ENCODE results near the gene TFPI. TPM values are rescaled to one million over a fixed set of nuclear protein-coding genes. Genes with fewer than 3 reads are reported as not detected.

Gene TFPI
- total RNA-seq, 1 donor from 2014 or later = 0.50 TPM

GRCh38 chr2:187453078-187453641 lies 101.1 kb downstream of the TFPI start:
- H3K27me3 Mint-ChIP-seq (ENCODE audit: low read depth) = no peaks in the 10 kb centered on the region
- no peak overlapping the region for H3K27ac Mint-ChIP-seq
- intact Hi-C loops (cut with micrococcal nuclease) = loop anchor here (5.0 to 10.0 kb wide), 2 partner anchors 278 to 591 kb away; no protein-coding TSS in a partner anchor

GRCh38 chr2:187451510-187451909 lies 102.7 kb downstream of the TFPI start:
- no peak overlapping the region for H3K4me3 Mint-ChIP-seq (ENCODE audit: low read depth)
- no peaks in the 10 kb centered on the region for H3K27me3 Mint-ChIP-seq (ENCODE audit: low read depth)
- no peak for DNase-seq (ENCODE audit: low spot score)
- intact Hi-C loops (cut with micrococcal nuclease) = loop anchor here (5.0 to 10.0 kb wide), 2 partner anchors 277 to 589 kb away; no protein-coding TSS in a partner anchor
- no peaks in the 10 kb centered on the region for H3K9me3 Mint-ChIP-seq
- no peak overlapping the region for H3K27ac Mint-ChIP-seq
- peaks cover 12% of the 10 kb centered on the region for H3K4me1 Mint-ChIP-seq (ENCODE audit: low read depth)
- H3K36me3 Mint-ChIP-seq (ENCODE audit: low read depth) = no peaks in the 10 kb centered on the region

More at GRCh38 chr2:187453078-187453641, 101.1 kb downstream of the TFPI start:
- no peak overlapping the region for H3K4me3 Mint-ChIP-seq (ENCODE audit: low read depth)
- H3K4me1 Mint-ChIP-seq (ENCODE audit: low read depth) = peaks cover 6% of the 10 kb centered on the region
- H3K9me3 Mint-ChIP-seq = no peaks in the 10 kb centered on the region
- DNase-seq (ENCODE audit: low spot score) = no peak
- no peaks in the 10 kb centered on the region for H3K36me3 Mint-ChIP-seq (ENCODE audit: low read depth)

GRCh38 chr2:187447336-187447735 lies 106.9 kb downstream of the TFPI start:
- Mint-ChIP-seq H3K36me3 (ENCODE audit: low read depth) (no peaks in the 10 kb centered on the region), H3K27me3 (ENCODE audit: low read depth) (no peaks in the 10 kb centered on the region), H3K27ac (no peak overlapping the region), H3K4me1 (ENCODE audit: low read depth) (peaks cover 12% of the 10 kb centered on the region), H3K4me3 (ENCODE audit: low read depth) (no peak overlapping the region), H3K9me3 (no peaks in the 10 kb centered on the region)
- no peak for DNase-seq (ENCODE audit: low spot score)
- intact Hi-C loops (cut with micrococcal nuclease) = no loop called here

- peaks cover 12% of the 10 kb centered on the region for H3K4me1 Mint-ChIP-seq (ENCODE audit: low read depth)
- intact Hi-C loops (cut with micrococcal nuclease) = no loop called here
- no peaks in the 10 kb centered on the region for H3K9me3 Mint-ChIP-seq
- DNase-seq (ENCODE audit: low spot score) = no peak
- H3K27ac Mint-ChIP-seq = no peak overlapping the region
- no peaks in the 10 kb centered on the region for H3K36me3 Mint-ChIP-seq (ENCODE audit: low read depth)
- no peak overlapping the region for H3K4me3 Mint-ChIP-seq (ENCODE audit: low read depth)
- no peaks in the 10 kb centered on the region for H3K27me3 Mint-ChIP-seq (ENCODE audit: low read depth)
These were observed 107.5 kb downstream of the TFPI start for GRCh38 chr2:187446711-187447110.

- no peaks in the 10 kb centered on the region for H3K9me3 Mint-ChIP-seq
- peaks cover 12% of the 10 kb centered on the region for H3K4me1 Mint-ChIP-seq (ENCODE audit: low read depth)
- no peak for DNase-seq (ENCODE audit: low spot score)
- intact Hi-C loops (cut with micrococcal nuclease) = no loop called here
- H3K27me3 Mint-ChIP-seq (ENCODE audit: low read depth) = no peaks in the 10 kb centered on the region
- H3K36me3 Mint-ChIP-seq (ENCODE audit: low read depth) = no peaks in the 10 kb centered on the region
- no peak overlapping the region for H3K4me3 Mint-ChIP-seq (ENCODE audit: low read depth)
- H3K27ac Mint-ChIP-seq = no peak overlapping the region
These were observed 109.2 kb downstream of the TFPI start for GRCh38 chr2:187445051-187445450.

- H3K36me3 Mint-ChIP-seq (ENCODE audit: low read depth) = no peaks in the 10 kb centered on the region
- DNase-seq (ENCODE audit: low spot score) = no peak
These were observed 111.5 kb downstream of the TFPI start for GRCh38 chr2:187442778-187443177.

GRCh38 chr2:187442378-187442777 lies 111.9 kb downstream of the TFPI start:
- intact Hi-C loops (cut with micrococcal nuclease) = no loop called here
- no peak overlapping the region for H3K4me3 Mint-ChIP-seq (ENCODE audit: low read depth)
- peaks cover 2% of the 10 kb centered on the region for H3K4me1 Mint-ChIP-seq (ENCODE audit: low read depth)
- no peaks in the 10 kb centered on the region for H3K9me3 Mint-ChIP-seq
- DNase-seq (ENCODE audit: low spot score) = no peak
- no peak overlapping the region for H3K27ac Mint-ChIP-seq
- H3K36me3 Mint-ChIP-seq (ENCODE audit: low read depth) = no peaks in the 10 kb centered on the region
- H3K27me3 Mint-ChIP-seq (ENCODE audit: low read depth) = no peaks in the 10 kb centered on the region

More at GRCh38 chr2:187442778-187443177, 111.5 kb downstream of the TFPI start:
- Mint-ChIP-seq H3K4me1 (ENCODE audit: low read depth) (peaks cover 3% of the 10 kb centered on the region), H3K27ac (no peak overlapping the region), H3K27me3 (ENCODE audit: low read depth) (no peaks in the 10 kb centered on the region), H3K4me3 (ENCODE audit: low read depth) (no peak overlapping the region), H3K9me3 (no peaks in the 10 kb centered on the region)
- intact Hi-C loops (cut with micrococcal nuclease) = no loop called here

- Mint-ChIP-seq H3K9me3 (no peaks in the 10 kb centered on the region), H3K36me3 (ENCODE audit: low read depth) (no peaks in the 10 kb centered on the region), H3K27me3 (ENCODE audit: low read depth) (no peaks in the 10 kb centered on the region), H3K4me1 (ENCODE audit: low read depth) (no peaks in the 10 kb centered on the region), H3K4me3 (ENCODE audit: low read depth) (no peak overlapping the region), H3K27ac (no peak overlapping the region)
- no peak for DNase-seq (ENCODE audit: low spot score)
- intact Hi-C loops (cut with micrococcal nuclease) = no loop called here
These were observed 114.0 kb downstream of the TFPI start for GRCh38 chr2:187440101-187440675.

GRCh38 chr2:187438455-187438854 lies 115.8 kb downstream of the TFPI start:
- no peaks in the 10 kb centered on the region for H3K4me1 Mint-ChIP-seq (ENCODE audit: low read depth)
- intact Hi-C loops (cut with micrococcal nuclease) = no loop called here
- H3K4me3 Mint-ChIP-seq (ENCODE audit: low read depth) = no peak overlapping the region
- no peaks in the 10 kb centered on the region for H3K9me3 Mint-ChIP-seq
- H3K27ac Mint-ChIP-seq = no peak overlapping the region
- DNase-seq (ENCODE audit: low spot score) = no peak
- H3K27me3 Mint-ChIP-seq (ENCODE audit: low read depth) = no peaks in the 10 kb centered on the region
- H3K36me3 Mint-ChIP-seq (ENCODE audit: low read depth) = no peaks in the 10 kb centered on the region

- no peak overlapping the region for H3K4me3 Mint-ChIP-seq (ENCODE audit: low read depth)
- no peaks in the 10 kb centered on the region for H3K4me1 Mint-ChIP-seq (ENCODE audit: low read depth)
- no peak for DNase-seq (ENCODE audit: low spot score)
- H3K36me3 Mint-ChIP-seq (ENCODE audit: low read depth) = no peaks in the 10 kb centered on the region
- no peaks in the 10 kb centered on the region for H3K27me3 Mint-ChIP-seq (ENCODE audit: low read depth)
- no peak overlapping the region for H3K27ac Mint-ChIP-seq
- H3K9me3 Mint-ChIP-seq = no peaks in the 10 kb centered on the region
- intact Hi-C loops (cut with micrococcal nuclease) = no loop called here
These were observed 118.5 kb downstream of the TFPI start for GRCh38 chr2:187435756-187436155.

- H3K27ac Mint-ChIP-seq = no peak overlapping the region
- no peak overlapping the region for H3K4me3 Mint-ChIP-seq (ENCODE audit: low read depth)
- H3K4me1 Mint-ChIP-seq (ENCODE audit: low read depth) = no peaks in the 10 kb centered on the region
- no peaks in the 10 kb centered on the region for H3K36me3 Mint-ChIP-seq (ENCODE audit: low read depth)
- no peak for DNase-seq (ENCODE audit: low spot score)
- H3K9me3 Mint-ChIP-seq = no peaks in the 10 kb centered on the region
- no peaks in the 10 kb centered on the region for H3K27me3 Mint-ChIP-seq (ENCODE audit: low read depth)
- intact Hi-C loops (cut with micrococcal nuclease) = no loop called here
These were observed 119.2 kb downstream of the TFPI start for GRCh38 chr2:187435078-187435477.

- Mint-ChIP-seq H3K36me3 (ENCODE audit: low read depth) (no peaks in the 10 kb centered on the region), H3K27ac (no peak overlapping the region), H3K4me1 (ENCODE audit: low read depth) (no peaks in the 10 kb centered on the region), H3K4me3 (ENCODE audit: low read depth) (no peak overlapping the region), H3K27me3 (ENCODE audit: low read depth) (no peaks in the 10 kb centered on the region), H3K9me3 (no peaks in the 10 kb centered on the region)
- DNase-seq (ENCODE audit: low spot score) = no peak
- intact Hi-C loops (cut with micrococcal nuclease) = no loop called here
These were observed 119.9 kb downstream of the TFPI start for GRCh38 chr2:187434342-187434785.

GRCh38 chr2:187431911-187432310 lies 122.3 kb downstream of the TFPI start:
- H3K36me3 Mint-ChIP-seq (ENCODE audit: low read depth) = no peaks in the 10 kb centered on the region
- DNase-seq (ENCODE audit: low spot score) = no peak
- no peak overlapping the region for H3K27ac Mint-ChIP-seq
- no peak overlapping the region for H3K4me3 Mint-ChIP-seq (ENCODE audit: low read depth)
- H3K4me1 Mint-ChIP-seq (ENCODE audit: low read depth) = no peaks in the 10 kb centered on the region
- no peaks in the 10 kb centered on the region for H3K27me3 Mint-ChIP-seq (ENCODE audit: low read depth)
- intact Hi-C loops (cut with micrococcal nuclease) = no loop called here
- H3K9me3 Mint-ChIP-seq = no peaks in the 10 kb centered on the region

Measured in activated T-helper 2 cell treated with anti-CD3 and anti-CD28 coated beads, Interferon-gamma antibody, Interleukin-2, Interleukin-4, amounts not matched to agents 10 μg/mL and 5 μg/mL and 100 μg/mL, durations not matched to agents 14 hours and 24 hours and 36 hours (primary cell).